Uterus (tissue), 4 donors: Measurements from ENCODE around the gene PSMD8. TPM values are rescaled to one million over a fixed set of nuclear protein-coding genes. Genes with fewer than 3 reads are reported as not detected.

Experiments
- DNase-seq, 2 donors: peaks; one replicate each; pipeline ENCODE4 v3.0.0-alpha.2; 2019 to 2020
- H3K27ac ChIP-seq, 2 donors: fragments of 200-600 bp; sonication (generic); 1 replicate in 1 of 2; 2 replicates in 1 of 2; pipeline ENCODE4 v1.5.1; 2016 to 2018
- H3K27me3 ChIP-seq, 2 donors: fragments of 200-600 bp; sonication (generic); one replicate each; pipeline ENCODE4 v1.5.1; 2018 to 2019; ENCODE audit warnings: control low read depth in 1 of 2
- H3K36me3 ChIP-seq, 2 donors: fragments of 200-600 bp; sonication (generic); one replicate each; pipeline ENCODE4 v1.5.1; 2019; ENCODE audit warnings: control low read depth in 1 of 2
- H3K4me1 ChIP-seq, 2 donors: fragments of 200-600 bp; sonication (generic); one replicate each; pipeline ENCODE4 v1.5.1; 2018 to 2019; ENCODE audit warnings: control low read depth in 1 of 2
- H3K4me3 ChIP-seq, 2 donors: fragments of 200-600 bp; sonication (generic); 1 replicate in 1 of 2; 2 replicates in 1 of 2; pipeline ENCODE4 v1.5.1; 2018 to 2019; ENCODE audit warnings: mild to moderate bottlenecking in 1 of 2
- H3K9me3 ChIP-seq, 2 donors: fragments of 200-600 bp; sonication (generic); one replicate each; pipeline ENCODE4 v1.5.1; 2019; ENCODE audit warnings: control low read depth in 1 of 2
- POLR2A ChIP-seq, 2 donors: fragments of 450-650 bp; IDR thresholded peaks; one replicate each; pipeline ENCODE4 v1.6.1; 2016; ENCODE audit warnings: antibody characterized with exemption in 2 of 2, mild to moderate bottlenecking in 1 of 2, moderate library complexity in 1 of 2
- intact Hi-C: fragments of 100-400 bp; cut with DNase I; formaldehyde crosslinking; loops from one replicate; pipeline ENCODE4 v1.15.1; 2023; ENCODE audit warnings: low total_unique reads
- total RNA-seq, 4 donors: library from RNA; depleted of rRNA in 3 of 4; stranded (reverse); fragments of >200 nt in 3 of 4; gene quantifications; one replicate each; pipeline versions ENCODE4 v1.1.0 to v1.2.4, GENCODE V29; 2014 to 2023
- TF ChIP-seq, protein P1 (sequence below), 4 experiments: fragments of 200-600 bp in 2 of 4; fragments of 450-650 bp in 2 of 4; sonication (generic) in 2 of 4; IDR thresholded peaks; one replicate each; pipeline ENCODE4 v1.5.1; 2016 to 2019; ENCODE audit warnings: antibody characterized with exemption in 4 of 4, mild to moderate bottlenecking in 2 of 4, moderate library complexity in 1 of 4
- donor health status: DM: yes; HTN: yes; CAD: no.

PSMD8 gene
- total RNA-seq, 4 donors from 2014 or later: 67.4 to 156 (median 128) TPM

DNA sequence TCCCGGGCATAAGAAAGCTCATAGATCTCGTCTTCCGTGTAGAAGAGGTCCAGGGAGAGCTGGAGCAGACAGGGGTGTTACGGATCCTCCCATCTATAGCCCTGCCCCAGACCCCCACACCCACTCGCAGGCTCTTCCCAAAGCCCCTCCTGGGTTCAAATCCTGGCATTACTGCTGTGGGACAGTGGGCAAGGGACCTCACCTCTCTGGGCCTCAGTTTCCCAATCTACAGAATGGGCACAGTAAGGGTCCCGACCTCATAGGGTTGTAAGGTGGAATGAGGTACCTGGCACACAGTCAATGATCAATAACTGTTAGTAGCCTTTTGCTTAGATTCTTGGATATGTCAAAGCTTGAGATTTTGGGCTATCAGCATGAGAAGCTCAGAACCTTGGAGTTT, 39.0 kb downstream of the PSMD8 start:
- H3K4me3 ChIP-seq: no peak overlapping the region
- no peaks in the 10 kb centered on the region for H3K4me1 ChIP-seq
- no peak for TF ChIP-seq POLR2A (IDR thresholded peaks at IDR 0.05)
- TF ChIP-seq, protein P1, sequence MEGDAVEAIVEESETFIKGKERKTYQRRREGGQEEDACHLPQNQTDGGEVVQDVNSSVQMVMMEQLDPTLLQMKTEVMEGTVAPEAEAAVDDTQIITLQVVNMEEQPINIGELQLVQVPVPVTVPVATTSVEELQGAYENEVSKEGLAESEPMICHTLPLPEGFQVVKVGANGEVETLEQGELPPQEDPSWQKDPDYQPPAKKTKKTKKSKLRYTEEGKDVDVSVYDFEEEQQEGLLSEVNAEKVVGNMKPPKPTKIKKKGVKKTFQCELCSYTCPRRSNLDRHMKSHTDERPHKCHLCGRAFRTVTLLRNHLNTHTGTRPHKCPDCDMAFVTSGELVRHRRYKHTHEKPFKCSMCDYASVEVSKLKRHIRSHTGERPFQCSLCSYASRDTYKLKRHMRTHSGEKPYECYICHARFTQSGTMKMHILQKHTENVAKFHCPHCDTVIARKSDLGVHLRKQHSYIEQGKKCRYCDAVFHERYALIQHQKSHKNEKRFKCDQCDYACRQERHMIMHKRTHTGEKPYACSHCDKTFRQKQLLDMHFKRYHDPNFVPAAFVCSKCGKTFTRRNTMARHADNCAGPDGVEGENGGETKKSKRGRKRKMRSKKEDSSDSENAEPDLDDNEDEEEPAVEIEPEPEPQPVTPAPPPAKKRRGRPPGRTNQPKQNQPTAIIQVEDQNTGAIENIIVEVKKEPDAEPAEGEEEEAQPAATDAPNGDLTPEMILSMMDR (IDR thresholded peaks at IDR 0.05): no peak
- DNase-seq: no peak
- H3K36me3 ChIP-seq: no peaks in the 10 kb centered on the region
- H3K9me3 ChIP-seq: no peaks in the 10 kb centered on the region
- intact Hi-C loops: no loop called here
- H3K27ac ChIP-seq: no peak overlapping the region
- H3K27me3 ChIP-seq: no peaks in the 10 kb centered on the region

DNA sequence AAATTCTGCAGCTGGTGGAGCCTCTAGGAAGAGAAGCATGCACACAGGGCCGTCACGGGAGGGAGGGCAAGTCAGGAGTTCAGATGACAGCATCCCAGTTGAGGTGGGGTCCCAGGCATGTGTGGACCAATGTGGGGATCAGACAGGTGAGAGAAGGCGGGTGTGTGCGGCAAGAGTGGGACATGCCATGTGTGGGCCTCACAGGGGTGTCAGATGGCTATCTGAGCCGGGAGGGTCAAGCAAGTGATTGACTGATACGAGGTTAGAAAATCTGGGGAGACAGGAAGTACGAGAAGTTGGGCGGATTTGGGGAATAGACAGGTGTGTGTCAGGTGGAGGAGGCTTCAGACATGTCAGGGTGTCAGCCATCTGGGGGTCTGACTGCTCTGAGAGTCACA, 42.8 kb downstream of the PSMD8 start:
- intact Hi-C loops: no loop called here
- H3K27ac ChIP-seq: no peak overlapping the region
- H3K4me1 ChIP-seq: no peaks in the 10 kb centered on the region
- DNase-seq: no peak
- H3K27me3 ChIP-seq: no peaks in the 10 kb centered on the region
- H3K9me3 ChIP-seq: no peaks in the 10 kb centered on the region
- H3K4me3 ChIP-seq: no peak overlapping the region
- H3K36me3 ChIP-seq: no peaks in the 10 kb centered on the region
- TF ChIP-seq, protein P1 (IDR thresholded peaks at IDR 0.05): no peak
- TF ChIP-seq POLR2A (IDR thresholded peaks at IDR 0.05): no peak

DNA sequence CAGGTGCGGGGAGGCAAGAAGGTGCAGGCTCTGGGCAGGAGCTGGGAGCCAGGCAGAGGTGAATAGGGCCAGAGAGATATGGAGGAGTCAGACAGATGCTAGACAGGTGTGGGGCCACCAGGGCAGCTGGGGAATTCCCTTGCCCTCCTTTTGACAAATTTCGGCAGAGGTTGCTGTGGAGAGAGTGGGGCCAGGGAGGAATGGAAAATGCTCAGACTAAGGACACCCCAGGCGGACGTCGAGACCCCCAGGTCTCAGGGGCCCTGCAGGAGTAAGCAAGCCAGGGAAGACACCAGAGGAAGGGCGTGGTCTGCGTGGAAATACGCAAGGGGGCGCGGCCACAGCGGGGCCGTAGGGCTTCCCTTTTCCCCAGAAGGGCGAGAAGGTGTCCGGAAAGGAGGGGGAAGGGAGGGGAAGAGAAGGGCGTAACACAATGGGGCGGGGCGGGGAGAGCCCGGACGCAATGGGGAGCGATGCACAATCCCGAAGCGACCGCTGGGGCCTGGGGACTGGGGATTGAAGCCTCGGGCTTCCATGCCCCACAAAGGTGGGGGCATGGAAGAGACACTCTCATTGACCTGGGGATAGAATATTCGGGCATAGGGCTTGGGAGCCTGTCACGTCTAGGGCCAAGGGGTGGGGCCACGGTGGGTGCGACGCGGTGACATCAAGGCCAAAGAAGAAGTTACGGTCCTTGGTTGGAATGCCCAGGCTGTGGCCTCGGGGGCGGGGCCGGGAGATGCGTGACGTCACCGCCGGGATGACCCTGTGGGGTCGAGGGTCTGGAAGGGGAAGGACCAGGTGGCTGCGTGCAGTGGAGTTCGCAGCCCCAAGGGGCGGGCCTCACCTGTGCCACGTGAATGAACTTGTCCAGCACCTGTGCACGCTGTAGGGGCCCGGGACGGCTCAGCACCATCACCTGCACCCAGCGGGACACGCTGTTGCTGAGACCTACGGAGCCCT, 43.5 kb downstream of the PSMD8 start:
- DNase-seq: peak in 1 of 2 donors; percentile 21
- no peaks in the 10 kb centered on the region for H3K36me3 ChIP-seq
- H3K9me3 ChIP-seq: no peaks in the 10 kb centered on the region
- no peaks in the 10 kb centered on the region for H3K27me3 ChIP-seq
- H3K4me1 ChIP-seq: no peaks in the 10 kb centered on the region
- no peak overlapping the region for H3K27ac ChIP-seq
- TF ChIP-seq, protein P1 (IDR thresholded peaks at IDR 0.05): no peak
- no peak for TF ChIP-seq POLR2A (IDR thresholded peaks at IDR 0.05)
- H3K4me3 ChIP-seq: no peak overlapping the region
- intact Hi-C loops: no loop called here

DNA sequence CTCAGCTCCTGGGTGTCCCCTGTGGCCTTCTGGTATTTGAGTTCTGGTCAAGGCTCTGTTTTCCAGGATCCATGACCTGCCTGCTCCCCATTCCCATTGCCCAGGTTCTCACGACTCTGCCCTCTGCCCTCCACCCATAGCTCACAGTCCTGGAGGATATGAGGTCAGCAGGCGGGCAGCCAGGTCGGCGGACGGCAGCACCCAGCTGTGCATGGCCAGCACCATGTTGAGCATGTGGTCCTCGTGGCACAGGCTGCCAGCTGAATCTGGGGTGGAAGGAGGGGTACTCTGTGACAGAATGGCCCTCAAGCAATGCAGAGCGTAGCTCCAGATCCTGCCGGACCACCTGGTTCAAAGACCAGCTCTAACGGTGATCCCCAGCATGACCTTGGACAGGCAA, 46.6 kb downstream of the PSMD8 start:
- no peaks in the 10 kb centered on the region for H3K27me3 ChIP-seq
- H3K4me3 ChIP-seq: no peak overlapping the region
- H3K27ac ChIP-seq: no peak overlapping the region
- TF ChIP-seq POLR2A (IDR thresholded peaks at IDR 0.05): no peak
- TF ChIP-seq, protein P1 (IDR thresholded peaks at IDR 0.05): no peak
- H3K36me3 ChIP-seq: no peaks in the 10 kb centered on the region
- DNase-seq: no peak
- H3K9me3 ChIP-seq: no peaks in the 10 kb centered on the region
- intact Hi-C loops: no loop called here
- H3K4me1 ChIP-seq: no peaks in the 10 kb centered on the region

DNA sequence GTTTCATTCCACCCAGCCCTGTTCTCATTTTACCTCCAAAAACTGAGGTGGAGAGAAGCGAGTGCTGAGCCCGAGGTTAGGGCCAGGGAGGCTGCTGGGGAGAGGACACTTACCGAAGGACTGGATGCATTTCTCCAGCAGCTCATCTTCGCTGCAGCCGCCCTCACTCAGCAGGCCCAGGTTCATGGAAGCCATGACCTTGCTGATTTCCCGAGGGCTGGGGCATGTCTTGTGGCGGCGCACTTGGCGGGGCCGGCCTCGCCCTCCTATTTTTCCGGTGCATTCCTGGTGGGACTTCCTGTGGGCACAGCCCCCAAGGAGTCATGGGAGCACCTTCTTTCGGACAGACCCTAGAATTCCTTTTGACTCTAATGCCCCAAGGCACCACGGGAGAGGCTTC, 47.5 kb downstream of the PSMD8 start:
- intact Hi-C loops: no loop called here
- TF ChIP-seq, protein P1 (IDR thresholded peaks at IDR 0.05): no peak
- TF ChIP-seq POLR2A (IDR thresholded peaks at IDR 0.05): no peak

More for the DNA sequence above, 47.5 kb downstream of the PSMD8 start:
- no peak for DNase-seq
- Histone ChIP-seq H3K36me3 (no peaks in the 10 kb centered on the region), H3K27ac (no peak overlapping the region), H3K27me3 (no peaks in the 10 kb centered on the region), H3K9me3 (no peaks in the 10 kb centered on the region), H3K4me3 (no peak overlapping the region), H3K4me1 (no peaks in the 10 kb centered on the region)
